T1000 (cell line): ENCODE results near the gene LTF.
"Not testable (repeated sequence)": the region's sequence is repeated elsewhere in the genome, so short reads cannot be mapped to it uniquely, and the experiment has no call there.

Source experiments
- DNase-seq: peaks from one replicate; lab custom pipeline; 2025; ENCODE audit warnings: mixed read lengths; lab: John Stamatoyannopoulos, UW

LTF gene

DNA sequence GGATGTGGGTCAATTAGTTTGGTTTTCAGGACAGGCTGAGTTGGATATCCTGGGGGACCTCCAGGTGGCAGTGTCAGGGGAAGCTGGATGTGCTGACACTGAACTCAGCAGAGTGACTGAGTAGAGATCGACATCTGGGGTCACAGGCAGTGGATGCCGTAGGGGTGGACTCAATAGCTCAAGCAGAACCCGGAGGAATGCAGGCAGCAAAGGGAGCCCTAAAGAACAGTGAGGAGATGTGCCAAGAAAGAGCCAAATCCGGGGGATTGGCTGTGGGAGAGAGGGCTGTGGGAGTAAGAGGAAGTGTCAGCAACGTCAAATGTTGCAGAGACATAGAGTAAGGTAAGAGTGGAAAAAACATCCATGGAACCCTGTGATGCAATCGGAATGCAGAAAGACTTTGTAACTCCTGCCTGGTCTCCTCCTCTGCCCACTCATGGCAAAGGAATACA, 69.5 kb downstream of the LTF start:
- no peak for DNase-seq

DNA sequence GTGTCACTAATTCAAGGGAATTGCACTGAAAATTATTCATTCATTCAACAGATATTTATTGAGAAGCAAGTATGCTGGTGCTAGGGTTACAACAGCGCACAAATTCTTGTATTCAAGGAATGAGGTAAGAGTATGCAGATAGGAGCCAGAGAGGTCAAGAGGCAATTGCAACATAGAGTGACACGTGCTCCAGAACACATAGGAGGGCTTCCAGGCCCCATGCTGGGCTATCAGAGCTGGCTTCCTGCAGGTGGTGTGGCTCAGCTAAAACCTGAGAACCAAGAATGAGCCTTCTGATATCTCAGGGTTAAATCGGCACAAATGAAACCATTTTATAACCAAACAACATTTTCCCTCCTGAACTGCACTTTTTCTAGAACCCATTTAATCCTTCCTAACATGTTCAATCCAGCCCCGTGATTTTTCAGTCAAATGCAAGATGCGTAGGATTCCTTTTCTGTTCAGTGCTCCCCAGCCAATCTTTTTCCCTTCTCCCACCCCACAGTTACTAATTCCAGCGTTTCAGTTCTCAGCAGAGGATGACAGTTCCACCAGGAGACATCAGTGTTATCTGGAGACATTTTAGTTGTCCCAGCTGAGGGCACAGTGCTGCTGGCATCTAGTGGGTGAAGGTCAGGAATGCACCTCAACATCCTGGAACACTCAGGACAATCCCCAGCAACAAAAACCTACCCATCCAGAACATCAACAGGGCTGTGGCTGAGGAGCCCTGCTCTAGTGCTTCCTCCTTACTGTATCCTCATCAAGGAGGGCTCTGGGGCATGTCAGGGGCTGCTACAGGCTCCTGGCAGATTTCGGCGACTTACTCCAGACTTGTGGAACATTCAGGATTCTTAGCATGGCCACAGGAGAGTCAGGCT, 70.9 kb downstream of the LTF start:
- DNase-seq: no peak

DNA sequence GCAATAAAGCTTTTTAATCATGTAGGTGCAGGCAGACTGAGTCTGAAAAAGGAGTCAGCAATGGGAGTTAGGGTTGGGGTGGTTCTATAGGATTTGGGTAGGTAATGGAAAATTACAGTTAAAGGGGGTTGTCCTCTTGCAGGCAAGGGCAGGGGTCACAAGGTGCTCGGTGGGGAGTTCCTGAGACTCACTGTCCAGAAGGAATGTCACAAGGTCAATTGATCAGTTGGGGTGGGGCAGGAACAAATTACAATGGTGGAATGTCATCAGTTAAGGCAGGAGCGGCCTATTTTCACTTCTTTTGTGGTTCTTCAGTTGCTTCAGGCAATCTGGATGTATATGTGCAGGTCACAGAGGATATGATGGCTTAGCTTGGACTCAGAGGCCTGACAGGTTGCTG, 71.7 kb downstream of the LTF start:
- no peak for DNase-seq

DNA sequence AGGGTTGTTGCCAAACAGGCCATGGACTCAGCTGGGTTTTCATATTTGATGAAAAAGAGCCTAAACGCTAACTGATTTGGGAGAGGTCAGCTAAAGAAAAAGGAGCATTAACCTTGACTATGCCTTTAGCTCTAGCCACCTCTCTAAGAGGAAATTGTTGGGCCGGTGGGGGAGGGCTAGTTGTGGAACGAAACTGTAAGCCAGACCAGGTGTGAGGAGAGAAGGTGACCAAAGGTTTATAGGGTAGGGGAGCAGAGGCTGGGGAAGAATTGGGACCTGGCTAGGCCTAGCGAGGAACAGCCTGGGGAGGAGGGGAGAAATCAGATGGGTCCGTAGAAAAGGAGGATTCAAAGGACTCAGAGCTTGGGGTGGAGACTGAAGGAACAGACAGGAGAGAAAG, 73.2 kb downstream of the LTF start:
- not testable (repeated sequence) for DNase-seq

DNA sequence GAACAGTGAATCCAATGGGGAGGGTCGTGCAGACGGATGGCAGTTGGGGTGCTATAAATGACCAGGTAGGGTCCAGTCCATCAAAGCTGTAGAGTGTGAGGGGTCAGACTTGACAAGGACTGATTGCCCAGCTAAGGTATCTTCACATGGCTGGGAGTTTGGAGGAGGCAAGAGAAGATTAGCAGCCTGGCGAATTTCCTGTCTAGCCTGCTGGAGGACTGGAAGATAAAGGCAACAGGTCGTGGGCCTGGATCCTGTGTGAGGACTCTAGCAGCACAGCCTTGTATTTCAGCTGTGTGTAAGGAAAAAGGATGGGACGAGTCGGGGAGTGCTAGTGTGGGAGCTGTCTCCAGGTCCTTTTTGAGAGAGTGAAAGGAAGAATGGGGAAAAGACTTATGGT, 75.4 kb downstream of the LTF start:
- DNase-seq: no peak

DNA sequence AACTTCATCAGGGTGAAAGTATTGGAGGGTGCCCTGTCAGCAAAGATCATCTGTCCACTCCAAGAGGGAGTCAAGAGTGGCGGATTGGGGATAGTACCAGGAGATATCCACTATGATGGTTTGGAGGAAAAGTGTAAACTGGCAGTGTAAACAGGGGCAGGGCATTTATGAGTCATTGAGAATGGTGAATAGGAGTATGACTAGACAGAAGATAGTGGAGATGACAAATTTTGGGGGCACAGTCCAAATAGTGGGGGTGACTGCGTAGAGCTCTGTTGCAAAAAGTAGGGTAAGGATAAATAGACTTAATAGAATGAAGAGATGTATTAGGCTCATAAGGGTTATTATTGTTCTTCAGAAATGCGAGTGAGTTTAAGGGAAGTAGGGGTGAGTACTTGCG, 75.9 kb downstream of the LTF start:
- not testable (repeated sequence) for DNase-seq

DNA sequence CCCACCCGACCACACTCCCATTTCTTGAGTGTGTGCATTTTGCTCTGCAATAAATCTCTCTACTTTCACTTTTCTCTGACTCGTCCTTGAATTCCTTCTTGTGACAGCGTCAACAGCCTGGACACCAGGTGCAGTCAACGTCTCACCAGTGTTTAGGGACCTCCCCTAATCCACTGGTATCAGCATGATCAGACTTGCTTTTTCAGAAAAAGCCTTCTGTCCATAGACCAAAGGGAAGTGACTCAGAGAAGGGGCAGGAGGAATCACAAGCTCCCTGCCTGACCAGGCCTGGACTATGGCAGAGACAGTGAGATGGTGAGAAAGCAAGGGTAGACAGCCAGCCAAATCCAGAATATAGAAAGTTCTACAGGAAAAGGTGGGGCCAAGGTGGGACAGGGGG, 78.5 kb downstream of the LTF start:
- DNase-seq: no peak
